A549 (cell line): ENCODE results near the gene PBX2.

Source experiments
- CHD2 ChIP-seq: fragments of 150-350 bp; IDR thresholded peaks from 2 replicates; pipeline ENCODE4 v1.6.1; 2014; ENCODE audit warnings: low read length; ENCODE audit not compliant: partially characterized antibody
- CTCF ChIP-seq: fragments of >200 bp; sonication (Bioruptor Twin); formaldehyde crosslinking; IDR thresholded peaks from 3 replicates; pipeline ENCODE4 v1.5.1; 2016
- JUNB ChIP-seq: fragments of >200 bp; sonication (Bioruptor Twin); formaldehyde crosslinking; IDR thresholded peaks from 2 replicates; pipeline ENCODE4 v1.6.1; 2016
- KDM1A ChIP-seq: fragments of 200-600 bp; sonication (generic); IDR thresholded peaks from 2 replicates; pipeline ENCODE4 v1.6.1; 2016; ENCODE audit warnings: low read depth, mild to moderate bottlenecking
- MAFK ChIP-seq: fragments of 450-650 bp; IDR thresholded peaks from 2 replicates; pipeline ENCODE4 v1.6.1; 2014; ENCODE audit not compliant: partially characterized antibody
- MAX ChIP-seq: IDR thresholded peaks from 2 replicates; pipeline ENCODE4 v1.6.1; 2012
- MYC ChIP-seq: IDR thresholded peaks from 2 replicates; pipeline ENCODE4 v1.6.1; 2012; ENCODE audit warnings: mild to moderate bottlenecking, inconsistent platforms, low read length, improper control_type of control experiment, borderline replicate concordance
- PBX3 ChIP-seq: IDR thresholded peaks from 2 replicates; pipeline ENCODE4 v1.6.1; 2012
- POLR2A ChIP-seq: IDR thresholded peaks from 2 replicates; pipeline ENCODE4 v1.6.1; 2012; ENCODE audit warnings: mild to moderate bottlenecking, low read length
- RAD21 ChIP-seq, 2 experiments: fragments of >200 bp in 1 of 2; sonication (Bioruptor Twin) in 1 of 2; formaldehyde crosslinking in 1 of 2; IDR thresholded peaks in 1 of 2; conservative IDR thresholded peaks in 1 of 2; 2 replicates in 1 of 2; 3 replicates in 1 of 2; pipeline ENCODE4 v1.6.1; 2012 to 2018; ENCODE audit warnings: inconsistent platforms in 1 of 2
- RCOR1 ChIP-seq: fragments of 150-350 bp; IDR thresholded peaks from 2 replicates; pipeline ENCODE4 v1.6.1; 2014; ENCODE audit warnings: antibody characterized with exemption, low read length, low read depth
- TP53 ChIP-seq: fragments of 250-450 bp; sonication (Bioruptor Pico); IDR thresholded peaks from 2 replicates; pipeline ENCODE4 v1.5.0; 2021; ENCODE audit warnings: mild to moderate bottlenecking, moderate library complexity
- USF2 ChIP-seq: fragments of 450-650 bp; IDR thresholded peaks from 2 replicates; pipeline ENCODE4 v1.6.1; 2014; ENCODE audit warnings: antibody characterized with exemption
- ZSCAN20 ChIP-seq: fragments of 250-450 bp; sonication (Bioruptor Pico); IDR thresholded peaks from 2 replicates; pipeline ENCODE4 v1.8.0; 2022; ENCODE audit warnings: mild to moderate bottlenecking, moderate library complexity

- TF ChIP-seq USF2 = no peak
- no peak for TF ChIP-seq PBX3
- TF ChIP-seq POLR2A = no peak
- TF ChIP-seq CHD2 = no peak
- no peak for TF ChIP-seq CTCF
- TF ChIP-seq RAD21 (conservative IDR thresholded peaks at IDR 0.05 in 1 of 2, IDR thresholded peaks at IDR 0.05 in 1 of 2) = no peak
- no peak for TF ChIP-seq MYC
- TF ChIP-seq ZSCAN20 = no peak
- TF ChIP-seq KDM1A = no peak
- no peak for TF ChIP-seq RCOR1
- no peak for TF ChIP-seq JUNB
- no peak for TF ChIP-seq MAX
- TF ChIP-seq TP53 (CRISPR knock-in tag) = no peak
- no peak for TF ChIP-seq MAFK
Observed at GRCh38 chr6:32198345-32198696, 8.3 kb upstream of the PBX2 start.
